DND-41 (cell line): ENCODE measurements around the gene PIGC.

Experiments
- ATAC-seq: fragments of 200-7000 bp; cut with Tn5 transposase; 3 replicates; pipeline ENCODE4 v1.9.1; 2021; ENCODE audit warnings: low read depth; ENCODE audit not compliant: insufficient read depth
- DNase-seq: peaks from one replicate; pipeline ENCODE4 v3.0.0-alpha.2; 2020
- H2AFZ ChIP-seq: 2 replicates; pipeline ENCODE4 v1.6.0; 2012; ENCODE audit warnings: low read depth, low read length
- H3K27ac ChIP-seq: 2 replicates; pipeline ENCODE4 v1.5.1; 2012; ENCODE audit warnings: low read length, inconsistent platforms
- H3K27me3 ChIP-seq: fragments of 200-600 bp; sonication (generic); 2 replicates; pipeline ENCODE4 v1.6.0; 2012; ENCODE audit warnings: low read length, mild to moderate bottlenecking, inconsistent platforms; ENCODE audit not compliant: insufficient read depth, poor library complexity
- H3K36me3 ChIP-seq: 2 replicates; pipeline ENCODE4 v1.5.1; 2012; ENCODE audit warnings: low read length, inconsistent platforms; ENCODE audit not compliant: insufficient read depth
- H3K4me1 ChIP-seq: 2 replicates; pipeline ENCODE4 v1.5.1; 2012; ENCODE audit warnings: mild to moderate bottlenecking, low read length; ENCODE audit not compliant: insufficient read depth
- H3K4me2 ChIP-seq: 2 replicates; pipeline ENCODE4 v1.6.0; 2012; ENCODE audit warnings: mild to moderate bottlenecking, moderate library complexity, low read length, inconsistent platforms; ENCODE audit not compliant: insufficient read depth
- H3K4me3 ChIP-seq, 2 experiments: fragments of 200-600 bp in 1 of 2; shearing (Covaris generic) in 1 of 2; 2 replicates each; pipeline ENCODE4 v1.5.1; 2012 to 2016; ENCODE audit warnings: inconsistent platforms in 2 of 2, low read length in 2 of 2, mild to moderate bottlenecking in 2 of 2, low read depth in 1 of 2, moderate library complexity in 1 of 2
- H3K79me2 ChIP-seq: 2 replicates; pipeline ENCODE4 v1.6.0; 2012; ENCODE audit warnings: low read length, inconsistent platforms; ENCODE audit not compliant: insufficient read depth
- H3K9ac ChIP-seq: 2 replicates; pipeline ENCODE4 v1.6.0; 2012; ENCODE audit warnings: low read depth, mild to moderate bottlenecking, inconsistent platforms, low read length, moderate library complexity
- H3K9me3 ChIP-seq: 2 replicates; pipeline ENCODE4 v1.5.1; 2012; ENCODE audit warnings: low read length, moderate library complexity, mild to moderate bottlenecking, inconsistent platforms; ENCODE audit not compliant: insufficient read depth, severe bottlenecking
- H4K20me1 ChIP-seq: 2 replicates; pipeline ENCODE4 v1.6.0; 2012; ENCODE audit warnings: low read length; ENCODE audit not compliant: insufficient read depth
- CTCF ChIP-seq: IDR thresholded peaks from 2 replicates; pipeline ENCODE4 v1.5.1; 2012; ENCODE audit warnings: borderline replicate concordance, low read length, moderate library complexity, mild to moderate bottlenecking; ENCODE audit not compliant: poor library complexity, severe bottlenecking; ENCODE audit errors: extremely low read depth
- EZH2 ChIP-seq: IDR thresholded peaks from 3 replicates; pipeline ENCODE4 v1.6.1; 2012; ENCODE audit warnings: borderline replicate concordance, low read depth, mild to moderate bottlenecking, moderate library complexity, low read length, inconsistent platforms; ENCODE audit not compliant: severe bottlenecking

Gene PIGC

GRCh38 chr1:172420385-172420784 is 23.5 kb downstream of the PIGC start, which contains the start of gene C1orf105:
Gene C1orf105, plus strand, starts transcription at chr1:172420685. Its CDS starts 201 bp downstream, at chr1:172420886.
- no peaks in the 10 kb centered on the region for H3K79me2 ChIP-seq
- no peak within 1 kb of the TSS for H3K4me3 ChIP-seq
- no peak for TF ChIP-seq EZH2
- no peak for TF ChIP-seq CTCF
- H3K27me3 ChIP-seq: no peaks in the 10 kb centered on the region
- H3K27ac ChIP-seq: no peak within 1 kb of the TSS
- no peaks in the 10 kb centered on the region for H3K4me1 ChIP-seq
- DNase-seq (no peak), ATAC-seq (no peak)
- H3K36me3 ChIP-seq: no peaks in the 10 kb centered on the region
- no peaks in the 10 kb centered on the region for H4K20me1 ChIP-seq
- no peak within 1 kb of the TSS for H2AFZ ChIP-seq
- H3K9ac ChIP-seq: no peak within 1 kb of the TSS
- H3K9me3 ChIP-seq: no peaks in the 10 kb centered on the region
- H3K4me2 ChIP-seq: no peak within 1 kb of the TSS

GRCh38 chr1:172417557-172417956 is 26.3 kb downstream of the PIGC start:
- Histone ChIP-seq H3K36me3 (no peaks in the 10 kb centered on the region), H3K9ac (no peak overlapping the region), H3K9me3 (no peaks in the 10 kb centered on the region), H3K27me3 (no peaks in the 10 kb centered on the region), H4K20me1 (no peaks in the 10 kb centered on the region), H3K27ac (no peak overlapping the region), H3K4me1 (no peaks in the 10 kb centered on the region), H3K4me2 (no peak overlapping the region), H3K79me2 (no peaks in the 10 kb centered on the region), H3K4me3 (no peak overlapping the region), H2AFZ (no peak overlapping the region)
- DNase-seq (no peak), ATAC-seq (no peak)
- TF ChIP-seq CTCF (no peak), EZH2 (no peak)

GRCh38 chr1:172416496-172417035 is 27.3 kb downstream of the PIGC start:
- DNase-seq (no peak), ATAC-seq (no peak)
- no peaks in the 10 kb centered on the region for H4K20me1 ChIP-seq
- H3K9me3 ChIP-seq: no peaks in the 10 kb centered on the region
- no peaks in the 10 kb centered on the region for H3K79me2 ChIP-seq
- H3K9ac ChIP-seq: no peak overlapping the region
- no peaks in the 10 kb centered on the region for H3K4me1 ChIP-seq
- H3K27me3 ChIP-seq: no peaks in the 10 kb centered on the region
- H3K27ac ChIP-seq: no peak overlapping the region
- TF ChIP-seq CTCF: no peak
- no peak for TF ChIP-seq EZH2
- H3K36me3 ChIP-seq: no peaks in the 10 kb centered on the region
- no peak overlapping the region for H2AFZ ChIP-seq
- H3K4me2 ChIP-seq: no peak overlapping the region
- no peak overlapping the region for H3K4me3 ChIP-seq
